ENCODE data around the gene TMEM131L.
"Not testable (repeated sequence)": the region's sequence is repeated elsewhere in the genome, so short reads cannot be mapped to it uniquely, and the experiment has no call there.

TMEM131L gene

GRCh38 chr4:153506341-153507309, 40.5 kb downstream of the TMEM131L start:
- DNase-seq (ENCODE audit: low read depth in 2 of 2), result no peak

DNA sequence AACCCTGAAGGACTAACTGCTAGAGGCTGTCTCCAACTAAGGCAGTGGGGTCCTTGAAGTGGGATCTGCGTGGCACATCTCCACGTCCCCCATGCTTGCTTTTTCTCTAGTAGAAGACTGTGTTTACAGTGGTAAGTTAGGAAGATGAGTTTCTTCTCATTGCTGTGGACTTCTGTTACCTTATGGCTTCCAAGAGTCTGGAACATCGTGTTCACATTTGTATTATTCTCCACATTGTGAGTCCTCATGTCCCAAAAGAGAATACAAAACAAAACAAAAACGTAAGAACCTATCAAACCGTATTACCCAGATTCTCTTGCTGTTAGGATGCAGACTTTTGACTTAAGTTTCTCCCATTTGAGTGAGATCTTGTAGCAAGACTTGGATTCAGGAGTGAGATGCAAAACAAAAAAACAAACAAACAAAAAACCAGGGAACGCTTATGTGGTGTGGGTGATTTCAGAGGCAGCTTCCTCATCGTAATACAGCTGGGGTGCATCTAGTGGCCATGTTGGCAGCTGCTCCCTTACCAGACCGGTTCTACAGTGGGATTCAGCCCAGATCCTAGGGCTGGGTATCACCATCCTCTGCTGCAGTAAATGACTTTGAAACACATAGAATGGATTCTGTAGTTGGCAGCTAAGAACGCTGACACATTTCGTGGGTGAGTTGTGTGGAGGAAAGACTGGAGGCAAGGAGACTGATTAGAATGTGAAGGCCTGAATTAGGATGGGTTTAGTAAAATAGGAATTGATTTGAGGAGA, 41.3 kb downstream of the TMEM131L start:
- DNase-seq (ENCODE audit: low read depth in 2 of 2), result no peak

- not testable (repeated sequence) for DNase-seq (ENCODE audit: low read depth in 2 of 2)
Measured at GRCh38 chr4:153509212-153509611, 43.1 kb downstream of the TMEM131L start.

- no peak for DNase-seq (ENCODE audit: low read depth in 2 of 2)
Measured at GRCh38 chr4:153509724-153510123, 43.6 kb downstream of the TMEM131L start.

DNA sequence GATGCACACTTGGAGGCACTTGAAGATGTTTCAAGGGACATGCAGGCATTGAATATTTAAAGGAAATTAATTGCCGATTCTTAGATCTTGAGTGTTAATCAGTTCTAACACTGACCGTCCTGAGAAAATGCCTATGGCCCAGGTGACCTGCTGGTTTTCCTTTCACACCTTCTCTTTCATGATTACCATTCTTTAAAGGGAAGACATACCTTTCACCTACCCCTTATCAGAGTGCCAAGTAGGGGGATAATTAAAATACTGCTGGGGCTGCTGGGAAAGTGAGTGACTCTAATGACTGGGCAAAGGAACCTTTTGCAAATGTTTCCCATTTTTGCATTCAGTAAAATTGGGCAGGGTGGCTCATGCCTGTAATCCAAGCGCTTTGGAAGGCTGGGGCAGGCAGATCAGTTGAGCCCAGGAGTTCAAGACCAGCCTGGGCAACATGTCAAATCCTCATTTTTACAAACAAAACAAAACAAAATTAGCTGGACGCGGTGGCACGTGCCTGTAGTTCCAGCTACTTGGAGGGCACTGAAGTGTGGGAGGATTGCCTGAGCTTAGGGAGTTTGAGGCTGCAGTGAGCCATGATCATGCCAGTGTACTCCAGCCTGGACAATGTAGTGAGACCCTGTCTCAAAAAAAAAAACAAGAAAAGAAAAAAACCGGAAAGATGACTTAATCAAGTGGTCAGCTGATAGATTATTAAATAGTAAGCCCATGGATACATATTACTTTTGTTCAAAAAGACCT, 44.3 kb downstream of the TMEM131L start:
- no peak for DNase-seq (ENCODE audit: low read depth in 2 of 2)

DNA sequence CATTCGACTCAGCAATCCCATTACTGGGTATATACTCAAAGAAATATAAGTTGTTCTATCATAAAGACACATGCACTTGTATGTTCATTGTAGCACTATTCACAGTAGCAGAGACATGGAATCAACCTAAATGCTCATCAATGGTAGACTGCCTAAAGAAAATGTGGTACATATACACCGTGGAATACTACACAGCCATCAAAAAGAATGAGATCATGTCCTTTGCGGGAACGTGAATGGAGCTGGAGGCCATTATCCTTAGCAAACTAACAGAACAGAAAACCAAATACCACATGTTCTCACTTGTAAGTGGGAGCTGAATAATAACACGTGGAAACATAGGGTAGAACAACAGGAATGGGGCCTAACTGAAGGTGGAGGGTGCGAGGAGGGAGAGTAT, 44.9 kb downstream of the TMEM131L start:
- DNase-seq (ENCODE audit: low read depth in 2 of 2), result no peak

GRCh38 chr4:153512162-153512852, 46.1 kb downstream of the TMEM131L start:
- DNase-seq (ENCODE audit: low read depth in 2 of 2), result no peak

DNA sequence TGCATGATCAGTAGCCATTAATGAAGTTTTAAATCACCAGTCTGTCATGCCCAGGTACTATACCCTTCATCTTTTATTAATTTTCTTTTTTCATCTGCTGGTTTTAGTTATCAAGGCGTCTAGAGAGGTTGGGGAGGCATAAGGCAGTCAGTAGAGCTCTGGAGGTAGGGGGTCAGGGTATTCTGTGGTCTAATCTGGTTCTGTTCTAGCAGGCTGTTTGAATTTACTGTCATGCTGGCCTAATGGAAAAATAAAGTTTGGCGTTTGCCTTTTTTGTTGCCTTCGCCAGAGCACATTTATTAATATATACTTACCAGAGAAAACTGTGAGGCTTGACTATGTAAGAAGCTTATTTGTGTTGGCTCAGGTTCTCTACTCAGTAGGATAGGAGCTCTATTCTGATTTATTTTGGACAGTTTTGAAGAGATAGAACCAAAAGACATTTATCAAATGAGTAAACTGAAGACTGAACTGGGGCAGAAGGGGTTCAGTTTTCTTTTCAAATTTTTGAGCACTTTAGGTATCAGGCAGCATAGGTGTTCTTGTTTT, 46.9 kb downstream of the TMEM131L start:
- DNase-seq (ENCODE audit: low read depth in 2 of 2), result no peak

GRCh38 chr4:153513596-153513995, 47.4 kb downstream of the TMEM131L start:
- DNase-seq (ENCODE audit: low read depth in 2 of 2), result no peak

- DNase-seq (ENCODE audit: low read depth in 2 of 2), result no peak
Measured at GRCh38 chr4:153514001-153514526, 47.9 kb downstream of the TMEM131L start.

DNA sequence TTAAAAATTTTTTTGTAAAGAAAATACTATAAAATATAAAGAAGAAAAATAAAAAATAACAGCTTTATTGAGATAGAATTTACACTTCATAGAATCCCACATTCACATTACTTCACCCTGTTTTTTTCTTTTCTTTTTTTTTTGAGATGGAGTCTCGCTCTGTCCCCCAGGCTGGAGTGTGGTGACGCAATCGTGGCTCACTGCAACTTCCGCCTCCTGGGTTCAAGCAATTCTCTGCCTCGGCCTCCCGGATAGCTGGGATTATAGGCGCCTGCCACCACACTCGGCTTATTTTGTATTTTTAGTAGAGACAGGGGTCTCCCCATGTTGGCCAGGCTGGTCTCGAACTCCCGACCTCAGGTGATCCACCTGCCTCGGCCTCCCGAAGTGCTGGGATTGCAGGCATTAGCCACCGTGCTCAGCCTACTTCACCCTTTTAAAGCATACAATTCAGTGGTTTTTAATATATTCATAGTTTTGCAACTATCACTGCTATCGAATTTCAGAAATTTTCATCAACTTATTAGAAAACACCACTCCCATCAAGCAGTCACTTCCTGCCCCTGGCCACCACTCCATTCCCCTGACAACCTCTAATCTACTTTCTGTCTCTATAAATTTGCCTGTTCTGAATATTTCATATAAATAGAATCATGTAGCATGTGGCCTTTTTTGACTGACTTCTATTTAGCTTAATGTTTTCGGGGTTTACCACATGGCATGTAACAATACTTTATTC, 48.7 kb downstream of the TMEM131L start:
- no peak for DNase-seq (ENCODE audit: low read depth in 2 of 2)

- no peak for DNase-seq (ENCODE audit: low read depth in 2 of 2)
Measured at GRCh38 chr4:153517159-153517558, 51.0 kb downstream of the TMEM131L start.

DNA sequence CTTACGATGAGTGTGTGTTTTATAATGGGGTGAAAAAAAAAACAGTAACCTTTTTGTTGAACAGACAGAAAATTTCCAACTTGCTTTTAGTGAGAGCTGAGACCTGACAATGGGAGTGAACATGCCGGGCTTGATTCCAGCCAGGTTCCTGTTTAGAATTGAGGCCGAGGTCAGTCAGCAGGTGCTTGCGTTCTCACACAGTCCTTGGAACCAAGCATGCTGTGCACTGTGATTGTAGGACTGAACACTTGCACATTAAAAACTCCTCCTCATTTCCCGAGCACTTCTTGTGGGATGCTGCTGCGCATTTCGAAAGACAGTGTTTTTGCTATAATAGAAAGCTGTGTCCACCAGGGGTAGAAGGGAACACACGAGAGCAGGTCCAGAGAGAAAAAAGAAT, 51.8 kb downstream of the TMEM131L start:
- no peak for DNase-seq (ENCODE audit: low read depth in 2 of 2)

- DNase-seq (ENCODE audit: low read depth in 2 of 2), result no peak
Measured at GRCh38 chr4:153518637-153519389, 52.7 kb downstream of the TMEM131L start.

DNA sequence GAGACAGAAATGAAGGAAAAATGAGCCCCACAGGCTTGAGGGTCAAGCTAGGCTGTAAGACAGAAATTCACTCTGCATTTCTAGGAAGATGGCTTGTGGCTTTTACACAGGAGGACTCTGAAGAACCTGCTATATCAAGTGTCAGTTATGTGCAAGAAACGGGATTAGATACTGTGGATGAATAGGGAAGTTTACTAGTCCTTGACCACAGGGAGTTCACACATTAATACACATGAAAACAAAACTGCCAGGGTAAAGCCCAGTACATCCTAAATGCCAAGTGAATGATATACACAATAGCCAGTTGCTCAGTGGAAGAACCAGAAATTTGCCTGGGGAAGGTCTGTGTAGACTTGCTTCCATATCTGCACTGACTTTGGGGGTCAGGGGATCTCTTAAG, 53.5 kb downstream of the TMEM131L start:
- no peak for DNase-seq (ENCODE audit: low read depth in 2 of 2)

DNA sequence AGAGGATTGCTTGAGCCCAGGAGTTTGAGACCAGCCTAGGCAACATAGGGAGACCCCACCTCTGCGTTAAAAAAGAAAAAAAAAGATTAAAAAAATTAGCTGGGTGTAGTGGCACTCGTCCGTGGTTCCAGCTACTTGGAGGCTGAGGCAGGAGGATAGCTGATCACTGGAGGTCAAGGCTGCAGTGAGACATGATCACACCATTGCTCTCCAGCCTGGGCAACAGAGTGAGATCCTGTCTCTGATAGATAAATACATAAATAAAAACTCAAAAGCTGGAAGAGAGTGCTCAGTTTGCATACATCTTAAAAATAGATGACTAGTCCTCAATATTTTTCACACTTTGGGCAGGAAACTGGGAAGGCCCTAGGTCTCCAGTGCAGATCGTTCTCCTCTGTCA, 54.1 kb downstream of the TMEM131L start:
- no peak for DNase-seq (ENCODE audit: low read depth in 2 of 2)

GRCh38 chr4:153520801-153521329, 54.7 kb downstream of the TMEM131L start:
- no peak for DNase-seq (ENCODE audit: low read depth in 2 of 2)

DNA sequence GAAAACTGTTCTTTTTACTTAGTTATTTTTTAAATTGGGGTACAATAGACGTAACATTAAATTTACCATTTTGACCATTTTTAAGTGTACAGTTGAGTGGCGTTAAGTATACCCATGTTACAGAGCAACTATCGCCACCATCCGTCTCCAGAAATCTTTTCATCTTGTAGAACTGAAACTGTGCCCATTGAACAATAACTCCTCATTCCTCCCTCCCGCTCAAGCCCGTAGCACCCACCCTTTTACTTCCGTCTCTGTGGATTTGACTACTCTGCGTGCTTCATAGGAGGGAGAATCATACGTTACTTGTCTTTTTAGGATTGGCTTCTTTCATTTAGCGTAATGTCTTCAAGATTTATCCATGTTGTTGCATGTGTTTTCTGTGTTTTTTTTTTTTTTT, 55.3 kb downstream of the TMEM131L start:
- no peak for DNase-seq (ENCODE audit: low read depth in 2 of 2)

Measured in stimulated activated CD8-positive, alpha-beta memory T cell treated with anti-CD3 and anti-CD28 coated beads, Interleukin-7, amount 100 ng/mL, for 1 hour (primary cell).